Measurements from ENCODE around the gene PUS3. TPM values are rescaled to one million over a fixed set of nuclear protein-coding genes. Genes with fewer than 3 reads are reported as not detected.

The PUS3 gene
- total RNA-seq, 4 donors from 2014 or later = 9.0 to 34.7 (median 17.9) TPM

- Histone ChIP-seq H3K36me3 (peaks cover 4 to 21% of the 10 kb centered on the region in 2 donors), H3K4me3 (replicated peaks in 1 of 3) (no peak overlapping the region), H3K4me1 (peaks cover 0 to 4% of the 10 kb centered on the region in 2 donors), H3K27me3 (no peaks in the 10 kb centered on the region), H3K9me3 (no peaks in the 10 kb centered on the region), H3K27ac (no peak overlapping the region)
- intact Hi-C loops (cut with DNase I) = no loop called here
- DNase-seq = no peak
- TF ChIP-seq POLR2A (IDR thresholded peaks at IDR 0.05) (no peak), CTCF (IDR thresholded peaks at IDR 0.05) (no peak)
These were observed 10.0 kb downstream of the PUS3 start for GRCh38 chr11:125892994-125893393.

GRCh38 chr11:125892071-125892470 is 10.9 kb downstream of the PUS3 start:
- Histone ChIP-seq H3K27ac (no peak overlapping the region), H3K36me3 (peaks cover 4 to 21% of the 10 kb centered on the region in 2 donors), H3K9me3 (no peaks in the 10 kb centered on the region), H3K27me3 (no peaks in the 10 kb centered on the region), H3K4me3 (replicated peaks in 1 of 3) (no peak overlapping the region), H3K4me1 (peaks cover 0 to 4% of the 10 kb centered on the region in 2 donors)
- intact Hi-C loops (cut with DNase I) = no loop called here
- TF ChIP-seq POLR2A (IDR thresholded peaks at IDR 0.05) (no peak), CTCF (IDR thresholded peaks at IDR 0.05) (no peak)
- DNase-seq = no peak

GRCh38 chr11:125890447-125891100 is 12.4 kb downstream of the PUS3 start:
- no peak for TF ChIP-seq CTCF (IDR thresholded peaks at IDR 0.05)
- TF ChIP-seq POLR2A (IDR thresholded peaks at IDR 0.05) = no peak
- Histone ChIP-seq H3K27me3 (no peaks in the 10 kb centered on the region), H3K4me3 (replicated peaks in 1 of 3) (no peak overlapping the region), H3K4me1 (peaks cover 0 to 4% of the 10 kb centered on the region in 2 donors), H3K36me3 (peaks cover 4 to 15% of the 10 kb centered on the region in 2 donors), H3K27ac (no peak overlapping the region), H3K9me3 (no peaks in the 10 kb centered on the region)
- DNase-seq = no peak
- 77 to 83% methylated on average over 3 of the region's 3 CpGs for WGBS, 2 donors
- intact Hi-C loops (cut with DNase I) = no loop called here

- 0 to 1% methylated on average over 13 to 45 of the region's 91 CpGs for WGBS, 2 donors
- peak; percentile 94 to 95 for DNase-seq
- Histone ChIP-seq H3K36me3 (peaks cover 0 to under 1% of the 10 kb centered on the region in 2 donors), H3K9me3 (no peaks in the 10 kb centered on the region), H3K4me1 (peaks cover 0 to 4% of the 10 kb centered on the region in 2 donors), H3K4me3 (replicated peaks in 1 of 3) (peak within 1 kb of the TSS; percentile 16 to 92 (median 82)), H3K27ac (peak within 1 kb of the TSS; percentile 76 to 96 (median 86)), H3K27me3 (no peaks in the 10 kb centered on the region)
- intact Hi-C loops (cut with DNase I) = no loop called here
- TF ChIP-seq CTCF (IDR thresholded peaks at IDR 0.05) (peak in 2 of 6 experiments; percentile 28 to 48), POLR2A (IDR thresholded peaks at IDR 0.05) (peak in 1 of 2 donors; percentile 83)
These were observed 15.4 kb downstream of the PUS3 start, which contains the start of gene HYLS1 for GRCh38 chr11:125887373-125888324. Gene HYLS1 (plus strand): TSS chr11:125887668. CDS start chr11:125899369, 11,701 bp downstream.

Data from thyroid gland (tissue), 4 donors.